ENCODE results near the gene EMX1.

- TF ChIP-seq CTCF (conservative IDR thresholded peaks at IDR 0.05 in 1 of 2, IDR thresholded peaks at IDR 0.05 in 1 of 2; ENCODE audit: low read depth in 1 of 2, low read length in 2 of 2): no peak
- TF ChIP-seq EZH2 (IDR thresholded peaks at IDR 0.05; ENCODE audit: low read length, missing control alignments): no peak
Measured at GRCh38 chr2:72979896-72980295, 62.6 kb downstream of the EMX1 start.
